Bronchial epithelial cell (primary cell): ENCODE data around the gene TXLNB. TPM values are rescaled to one million over a fixed set of nuclear protein-coding genes. Genes with fewer than 3 reads are reported as not detected.

Experiments
- DNase-seq: peaks from one replicate; pipeline ENCODE4 v3.0.0-alpha.2; 2010; ENCODE audit warnings: low read depth
- FAIRE-seq: peaks from 2 replicates; lab custom pipeline; 2011; peaks lifted over from hg19 to GRCh38; lab: Jason Lieb, UNC
- H3K27me3 ChIP-seq: 2 replicates; pipeline ENCODE4 v1.5.1; 2011; ENCODE audit warnings: low read length; ENCODE audit not compliant: control insufficient read depth, insufficient read depth
- H3K36me3 ChIP-seq: 2 replicates; pipeline ENCODE4 v1.5.1; 2011; ENCODE audit warnings: low read length; ENCODE audit not compliant: control insufficient read depth, insufficient read depth
- H3K4me3 ChIP-seq: 2 replicates; pipeline ENCODE4 v1.5.1; 2011; ENCODE audit warnings: mild to moderate bottlenecking, low read depth, low read length, control low read depth
- total RNA-seq: library from RNA; depleted of rRNA; stranded (reverse); fragments of >200 nt; gene quantifications from 2 replicates; pipeline ENCODE4 v1.2.1, GENCODE V29; 2014
- TF ChIP-seq, protein P1 (sequence below): IDR thresholded peaks from 2 replicates; pipeline ENCODE4 v1.5.1; 2011; ENCODE audit warnings: mild to moderate bottlenecking, moderate library complexity, low read length, control low read depth, inconsistent platforms; ENCODE audit not compliant: insufficient read depth, severe bottlenecking

The TXLNB gene
- total RNA-seq, 1 donor from 2014 or later = under 0.01 TPM

DNA sequence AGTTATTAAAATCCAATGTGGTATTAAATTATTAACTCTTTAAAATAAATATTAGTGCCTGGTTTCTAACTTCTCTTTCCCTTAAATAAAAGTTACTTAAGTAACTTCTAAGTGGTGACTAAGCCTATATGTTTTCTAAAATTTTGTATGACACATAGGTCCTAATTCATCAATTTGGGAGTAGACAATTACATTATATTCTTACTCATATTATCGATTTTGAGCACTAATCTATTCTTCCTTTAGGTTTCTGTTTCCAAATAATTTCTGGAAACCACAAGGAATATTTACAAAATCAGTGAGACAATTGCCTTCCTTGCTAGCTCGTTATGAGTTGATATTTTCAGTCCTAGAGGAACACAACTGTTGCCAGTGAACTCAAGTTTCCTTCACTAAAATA is 28.3 kb upstream of the TXLNB start:
- Histone ChIP-seq H3K36me3 (no peaks in the 10 kb centered on the region), H3K27me3 (no peaks in the 10 kb centered on the region), H3K4me3 (no peak overlapping the region)
- TF ChIP-seq, protein P1, sequence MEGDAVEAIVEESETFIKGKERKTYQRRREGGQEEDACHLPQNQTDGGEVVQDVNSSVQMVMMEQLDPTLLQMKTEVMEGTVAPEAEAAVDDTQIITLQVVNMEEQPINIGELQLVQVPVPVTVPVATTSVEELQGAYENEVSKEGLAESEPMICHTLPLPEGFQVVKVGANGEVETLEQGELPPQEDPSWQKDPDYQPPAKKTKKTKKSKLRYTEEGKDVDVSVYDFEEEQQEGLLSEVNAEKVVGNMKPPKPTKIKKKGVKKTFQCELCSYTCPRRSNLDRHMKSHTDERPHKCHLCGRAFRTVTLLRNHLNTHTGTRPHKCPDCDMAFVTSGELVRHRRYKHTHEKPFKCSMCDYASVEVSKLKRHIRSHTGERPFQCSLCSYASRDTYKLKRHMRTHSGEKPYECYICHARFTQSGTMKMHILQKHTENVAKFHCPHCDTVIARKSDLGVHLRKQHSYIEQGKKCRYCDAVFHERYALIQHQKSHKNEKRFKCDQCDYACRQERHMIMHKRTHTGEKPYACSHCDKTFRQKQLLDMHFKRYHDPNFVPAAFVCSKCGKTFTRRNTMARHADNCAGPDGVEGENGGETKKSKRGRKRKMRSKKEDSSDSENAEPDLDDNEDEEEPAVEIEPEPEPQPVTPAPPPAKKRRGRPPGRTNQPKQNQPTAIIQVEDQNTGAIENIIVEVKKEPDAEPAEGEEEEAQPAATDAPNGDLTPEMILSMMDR = no peak
- no peak for FAIRE-seq
- DNase-seq = no peak

- TF ChIP-seq, protein P1 = no peak
Measured at GRCh38 chr6:139316622-139317317, 25.0 kb upstream of the TXLNB start.

DNA sequence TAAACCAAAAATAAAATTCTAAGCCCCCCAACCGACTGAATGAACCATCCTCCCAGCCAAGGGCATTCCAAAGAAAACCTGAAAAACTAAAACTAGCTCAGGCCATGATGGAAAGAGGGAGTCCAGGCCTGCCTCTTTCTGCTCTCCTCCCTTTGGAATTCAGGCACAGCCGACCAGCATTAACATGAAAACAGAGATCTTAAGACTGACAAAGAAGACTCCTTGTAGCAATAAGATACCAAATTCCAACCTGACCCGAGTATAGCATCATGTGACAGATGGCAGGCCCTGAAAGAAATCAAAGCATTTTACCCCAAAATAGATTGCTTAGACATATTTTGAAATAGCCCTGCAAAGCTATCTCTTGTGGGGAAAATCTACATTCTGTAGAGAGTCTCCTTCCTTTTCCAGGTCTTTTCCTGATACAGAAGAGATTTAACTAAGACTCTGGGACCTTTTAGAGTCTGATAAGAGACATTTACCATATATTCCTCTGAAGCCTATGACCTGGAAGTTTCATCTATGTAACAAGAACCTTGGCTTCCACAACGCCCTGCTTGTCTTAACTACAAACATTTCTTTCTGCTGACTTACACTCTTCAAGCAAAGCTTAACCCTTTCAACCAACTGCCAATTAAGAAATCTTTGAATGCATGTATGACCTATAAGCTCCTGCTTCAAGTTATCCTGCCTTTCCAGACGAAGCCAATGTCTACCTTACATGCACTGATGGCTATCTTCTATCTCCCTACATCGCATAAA is 22.2 kb upstream of the TXLNB start:
- Histone ChIP-seq H3K36me3 (no peaks in the 10 kb centered on the region), H3K27me3 (no peaks in the 10 kb centered on the region), H3K4me3 (no peak overlapping the region)
- FAIRE-seq (no peak), DNase-seq (no peak)
- TF ChIP-seq, protein P1 = no peak

More at GRCh38 chr6:139316622-139317317, 25.0 kb upstream of the TXLNB start:
- Histone ChIP-seq H3K36me3 (no peaks in the 10 kb centered on the region), H3K27me3 (no peaks in the 10 kb centered on the region), H3K4me3 (no peak overlapping the region)
- DNase-seq (no peak), FAIRE-seq (no peak)

GRCh38 chr6:139313229-139313628 is 21.4 kb upstream of the TXLNB start:
- no peaks in the 10 kb centered on the region for H3K36me3 ChIP-seq
- TF ChIP-seq, protein P1 = no peak
- H3K4me3 ChIP-seq = no peak overlapping the region
- DNase-seq (no peak), FAIRE-seq (no peak)
- no peaks in the 10 kb centered on the region for H3K27me3 ChIP-seq

DNA sequence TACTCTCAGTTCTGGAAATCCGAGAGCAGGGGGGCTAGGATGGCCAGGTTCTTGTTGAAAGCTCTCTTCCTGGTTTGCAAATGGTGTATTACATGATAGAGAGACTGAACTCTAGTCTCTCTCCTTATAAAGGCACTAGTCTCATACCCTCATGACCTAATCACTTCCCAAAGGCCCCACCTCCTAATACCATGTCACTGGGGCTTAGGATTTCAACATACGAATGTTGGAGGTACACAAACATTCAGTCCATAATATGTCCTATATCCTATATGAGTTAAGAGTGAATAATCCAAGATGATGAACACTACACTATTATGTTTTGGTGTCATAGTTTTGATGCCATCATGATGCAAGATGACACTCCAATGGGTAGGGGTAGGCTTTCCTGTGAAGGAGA is 20.0 kb upstream of the TXLNB start:
- no peak overlapping the region for H3K4me3 ChIP-seq
- no peaks in the 10 kb centered on the region for H3K36me3 ChIP-seq
- H3K27me3 ChIP-seq = no peaks in the 10 kb centered on the region
- DNase-seq = peak; percentile 48
- TF ChIP-seq, protein P1 = no peak
- FAIRE-seq = no peak
